ENCODE measurements around the gene SOCS7.
"Not testable (repeated sequence)": the region's sequence is repeated elsewhere in the genome, so short reads cannot be mapped to it uniquely, and the experiment has no call there.

Gene SOCS7

GRCh38 chr17:38421171-38421841, 69.7 kb downstream of the SOCS7 start:
- DNase-seq (ENCODE audit: low read depth in 2 of 2): no peak

GRCh38 chr17:38421871-38422827, 70.5 kb downstream of the SOCS7 start:
- no peak for DNase-seq (ENCODE audit: low read depth in 2 of 2)

- no peak for DNase-seq (ENCODE audit: low read depth in 2 of 2)
These were observed 72.8 kb downstream of the SOCS7 start for GRCh38 chr17:38424297-38424972.

- DNase-seq (ENCODE audit: low read depth in 2 of 2): no peak
These were observed 73.4 kb downstream of the SOCS7 start for GRCh38 chr17:38425031-38425430.

GRCh38 chr17:38425744-38426143, 74.1 kb downstream of the SOCS7 start:
- DNase-seq (ENCODE audit: low read depth in 2 of 2): no peak

- no peak for DNase-seq (ENCODE audit: low read depth in 2 of 2)
These were observed 74.8 kb downstream of the SOCS7 start for GRCh38 chr17:38426441-38426840.

GRCh38 chr17:38427160-38427949, 75.7 kb downstream of the SOCS7 start:
- DNase-seq (ENCODE audit: low read depth in 2 of 2): no peak

GRCh38 chr17:38428112-38428642, 76.5 kb downstream of the SOCS7 start, which contains the start of gene ARHGAP23:
TSS of gene ARHGAP23 (plus strand) at chr17:38428464. CDS start at chr17:38428486, 22 bp downstream.
- no peak for DNase-seq (ENCODE audit: low read depth in 2 of 2)

- DNase-seq (ENCODE audit: low read depth in 2 of 2): no peak
These were observed 77.2 kb downstream of the SOCS7 start for GRCh38 chr17:38428643-38429371.

- DNase-seq (ENCODE audit: low read depth in 2 of 2): no peak
These were observed 77.9 kb downstream of the SOCS7 start for GRCh38 chr17:38429476-38430100.

- no peak for DNase-seq (ENCODE audit: low read depth in 2 of 2)
These were observed 78.7 kb downstream of the SOCS7 start for GRCh38 chr17:38430316-38430715.

- DNase-seq (ENCODE audit: low read depth in 2 of 2): no peak
These were observed 79.2 kb downstream of the SOCS7 start for GRCh38 chr17:38430822-38431221.

- DNase-seq (ENCODE audit: low read depth in 2 of 2): no peak
These were observed 79.9 kb downstream of the SOCS7 start for GRCh38 chr17:38431346-38432145.

GRCh38 chr17:38434178-38434665, 82.6 kb downstream of the SOCS7 start:
- no peak for DNase-seq (ENCODE audit: low read depth in 2 of 2)

GRCh38 chr17:38435795-38436194, 84.2 kb downstream of the SOCS7 start:
- DNase-seq (ENCODE audit: low read depth in 2 of 2): no peak

GRCh38 chr17:38436386-38436785, 84.7 kb downstream of the SOCS7 start:
- no peak for DNase-seq (ENCODE audit: low read depth in 2 of 2)

GRCh38 chr17:38437313-38437712, 85.7 kb downstream of the SOCS7 start:
- DNase-seq (ENCODE audit: low read depth in 2 of 2): not testable (repeated sequence)

GRCh38 chr17:38439436-38439835, 87.8 kb downstream of the SOCS7 start:
- no peak for DNase-seq (ENCODE audit: low read depth in 2 of 2)
